Non-pigmented ciliary epithelial cell (primary cell): ENCODE measurements around the gene GBF1.

Source experiments
- DNase-seq: peaks from one replicate; pipeline ENCODE4 v3.0.0-alpha.2; 2010; ENCODE audit warnings: low read depth

Gene GBF1

DNA sequence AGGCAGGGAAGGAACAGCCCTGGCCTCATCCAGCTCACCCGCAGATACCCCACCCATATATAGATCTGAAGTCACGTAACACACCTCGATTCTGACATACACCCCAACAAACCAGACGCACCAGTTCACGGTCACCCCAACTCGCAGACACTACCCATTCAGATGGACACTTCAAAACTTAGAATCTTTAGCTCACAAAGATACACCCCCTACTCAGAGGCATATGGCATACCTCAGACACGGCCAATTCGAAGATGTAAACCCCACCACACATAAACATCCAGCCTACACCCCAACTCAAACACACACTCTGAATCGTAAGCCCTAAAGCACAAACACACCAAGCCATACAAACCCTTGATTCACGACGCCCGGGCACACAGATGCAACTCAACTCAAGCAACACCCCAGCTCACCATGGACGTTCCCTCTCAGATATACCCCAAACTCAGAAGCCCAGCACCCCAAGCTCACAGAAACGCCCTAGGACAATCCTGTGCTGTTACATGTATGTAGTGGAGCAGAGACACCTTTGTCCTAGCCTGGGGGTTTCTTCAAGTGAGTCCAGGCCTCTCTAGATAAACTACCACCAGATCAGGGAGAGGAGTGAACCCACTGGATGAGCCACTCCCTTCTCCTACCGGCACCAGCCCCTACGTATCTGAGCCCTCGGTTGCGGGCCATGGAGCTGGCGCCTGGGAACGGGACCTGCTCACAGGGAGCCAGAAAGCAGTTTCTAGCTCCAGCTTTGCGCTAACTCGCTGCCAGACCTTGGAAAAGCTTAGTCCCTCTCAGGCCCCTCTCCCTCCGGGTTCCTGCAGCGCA lies 164.5 kb downstream of the GBF1 start:
- no peak for DNase-seq

DNA sequence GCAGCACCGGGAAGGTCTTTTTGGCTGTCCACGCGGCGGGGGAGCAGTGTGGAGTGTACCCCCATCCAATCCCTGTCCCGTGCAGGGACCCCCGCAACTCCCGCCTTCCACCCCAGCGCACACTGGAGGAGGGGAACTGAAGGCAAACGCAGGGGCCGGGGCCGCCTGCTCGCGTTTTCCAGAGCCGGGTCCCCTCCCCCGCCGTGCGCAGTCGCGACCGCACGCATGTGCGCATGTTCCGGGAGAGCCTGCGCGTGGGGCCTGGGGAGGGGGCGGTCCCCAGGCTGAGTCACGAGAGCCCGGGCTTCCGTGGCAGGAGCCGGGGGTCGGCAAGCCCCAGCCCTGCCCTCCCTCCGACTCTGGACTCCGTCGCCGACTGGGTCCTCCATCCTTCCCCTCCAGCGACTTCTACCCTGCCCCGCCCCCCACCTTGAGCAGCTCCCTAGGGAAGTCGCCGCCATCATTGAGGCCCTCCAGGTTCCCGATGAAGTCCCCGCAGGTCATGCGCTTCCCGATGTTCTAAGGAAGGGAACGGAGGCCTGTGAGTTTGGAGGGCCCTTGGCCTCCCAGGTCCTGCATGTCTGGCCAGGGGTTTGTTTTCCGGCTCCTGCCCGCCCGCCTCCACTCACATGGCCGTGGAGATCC lies 165.2 kb downstream of the GBF1 start:
- no peak for DNase-seq

DNA sequence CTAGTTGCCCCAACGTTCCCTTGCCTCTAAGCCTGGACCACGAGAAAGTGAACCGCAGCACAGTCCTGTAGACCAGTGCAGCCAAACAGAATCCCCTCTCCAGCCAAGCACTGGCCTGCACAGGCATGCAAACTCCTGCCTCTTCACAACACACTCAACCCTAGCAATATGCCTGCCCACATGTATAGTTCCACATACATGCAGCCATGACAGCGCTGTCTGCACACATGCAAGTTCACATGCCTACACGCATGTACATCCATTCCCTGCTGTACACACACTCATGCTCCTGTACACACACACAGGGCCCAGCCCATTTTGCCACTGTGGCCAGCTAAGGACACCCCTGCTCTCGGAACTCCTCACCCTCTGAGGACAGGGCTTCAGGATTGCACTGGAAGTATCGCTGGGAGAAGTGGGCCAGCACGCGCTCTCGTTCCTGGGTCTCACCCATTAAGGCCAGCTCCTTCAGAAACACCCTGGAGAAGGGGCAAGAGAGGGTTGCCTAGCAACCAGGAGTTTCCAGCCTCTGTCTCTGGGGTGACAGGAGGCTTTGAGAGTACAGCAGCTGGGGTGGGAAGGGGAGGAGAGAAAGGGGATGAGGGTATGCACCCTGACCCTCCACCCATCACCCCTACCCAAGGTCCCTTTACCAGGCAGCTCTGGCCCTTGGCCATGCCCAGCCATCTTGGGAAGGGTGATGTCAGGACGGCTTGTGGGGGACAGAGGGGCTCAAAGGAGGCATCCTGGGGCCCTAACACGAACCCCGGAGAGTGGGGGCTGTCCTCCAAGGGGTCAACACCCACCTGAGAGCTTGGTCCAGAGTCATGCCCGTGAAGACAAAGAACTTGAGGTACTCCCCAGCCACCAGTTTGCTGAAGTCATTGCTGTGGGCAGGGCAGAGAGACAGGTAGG lies 166.3 kb downstream of the GBF1 start:
- no peak for DNase-seq

DNA sequence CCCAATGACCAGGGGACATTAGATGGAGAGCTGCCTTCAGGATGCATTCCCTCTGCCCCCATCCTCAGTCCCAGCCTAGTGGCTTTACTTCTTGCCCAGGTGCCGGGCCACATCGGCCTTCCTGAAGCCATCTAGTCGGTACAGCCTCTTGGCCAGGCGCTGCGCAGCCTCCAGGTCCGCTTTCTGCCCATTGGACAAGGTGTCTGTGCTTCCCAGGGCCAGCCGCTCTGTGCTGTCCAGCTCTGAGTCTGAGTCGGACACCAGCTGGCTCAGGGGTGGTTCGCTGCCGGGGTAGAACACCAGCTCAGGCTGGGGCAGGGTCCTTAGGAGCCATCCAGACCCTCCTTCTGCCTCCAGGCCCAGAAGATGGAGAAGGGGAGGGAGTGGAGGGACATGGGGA lies 167.0 kb downstream of the GBF1 start:
- no peak for DNase-seq

DNA sequence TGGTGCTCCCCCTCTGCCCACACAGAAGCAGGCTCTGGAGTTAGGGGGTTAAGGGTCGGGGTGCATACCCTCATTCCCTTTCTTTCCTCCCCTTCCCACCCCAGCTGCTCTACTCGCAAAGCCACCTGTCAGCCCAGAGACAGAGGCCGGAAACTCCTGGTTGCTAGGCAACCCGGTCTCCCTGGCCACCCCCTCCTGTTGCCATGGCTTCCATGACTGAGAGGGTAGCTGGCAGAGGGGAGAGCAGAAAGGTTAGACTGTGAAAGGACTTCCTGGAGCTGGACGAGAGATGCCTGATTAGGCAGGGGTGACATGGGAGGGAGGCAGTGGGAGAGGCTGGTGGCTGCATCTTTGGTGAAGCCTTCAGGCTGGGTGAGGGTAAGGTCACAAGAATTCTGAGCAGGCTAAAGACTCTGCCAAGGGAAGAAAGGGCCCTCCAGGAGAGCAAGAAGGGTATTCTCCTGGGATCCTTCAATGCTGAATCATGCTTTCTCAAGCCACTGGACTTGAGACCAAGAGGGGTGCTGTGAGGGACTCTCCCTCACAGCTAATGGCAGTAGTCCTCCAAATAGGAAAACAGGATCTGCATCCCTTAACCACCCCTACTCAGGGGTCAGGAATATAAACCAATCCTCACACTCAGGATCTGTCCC lies 167.8 kb downstream of the GBF1 start:
- DNase-seq, result no peak

DNA sequence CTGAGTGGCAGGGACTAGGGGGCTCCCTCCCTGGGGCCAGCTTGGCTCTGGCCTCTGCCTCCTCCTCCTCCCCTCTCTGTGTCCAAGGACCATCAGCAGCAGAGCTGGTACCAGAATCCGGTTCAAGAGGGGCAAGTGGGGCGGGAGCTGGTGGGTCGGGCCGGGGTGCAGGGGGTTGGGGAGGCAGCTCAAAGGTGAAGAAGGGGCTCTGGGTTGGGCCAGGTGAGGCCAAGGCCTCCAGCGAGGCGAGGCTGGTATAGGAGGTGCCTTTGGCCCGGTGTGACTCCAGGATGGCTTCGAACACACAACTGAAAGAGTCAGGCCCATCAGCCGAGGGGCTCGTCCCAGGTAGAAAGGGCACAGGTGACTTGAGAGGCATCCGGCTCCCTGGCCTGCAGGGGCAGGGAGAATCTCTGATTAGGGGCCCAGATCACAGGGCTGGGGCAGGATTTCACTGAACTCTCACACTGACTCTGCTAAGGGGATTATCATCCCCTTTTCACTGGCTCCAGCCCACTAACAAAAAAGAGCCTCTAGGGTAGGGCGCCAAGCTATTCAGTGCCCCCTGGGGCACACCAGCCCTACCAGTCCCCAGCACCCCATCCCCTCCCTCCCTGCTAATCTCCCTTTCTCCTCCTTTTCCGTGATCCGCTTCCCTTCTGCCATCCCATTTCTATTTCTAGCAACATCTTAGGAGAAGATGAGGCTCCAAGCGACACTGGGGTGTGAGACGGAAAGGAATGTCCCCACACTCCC lies 168.7 kb downstream of the GBF1 start:
- DNase-seq, result no peak

DNA sequence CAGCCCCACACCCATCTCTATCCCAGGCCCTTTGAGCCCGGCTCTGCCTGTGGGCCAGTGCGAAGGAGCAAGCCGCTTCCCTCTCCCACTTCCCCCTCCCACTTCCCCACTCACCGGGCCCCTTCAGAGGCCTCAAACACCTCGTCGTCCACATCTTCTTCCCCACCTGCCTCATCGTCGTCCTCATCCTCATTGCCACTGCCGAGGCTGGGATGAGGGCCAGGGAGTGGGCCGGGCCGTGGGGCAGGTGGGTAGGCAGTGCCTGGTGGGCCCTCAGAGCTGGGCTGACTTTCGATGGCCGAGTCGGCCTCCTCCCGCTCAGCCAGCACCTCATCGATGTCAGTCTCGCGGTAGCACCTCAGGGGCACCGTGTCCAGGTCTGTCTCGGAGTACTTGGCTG lies 169.4 kb downstream of the GBF1 start:
- DNase-seq, result no peak

DNA sequence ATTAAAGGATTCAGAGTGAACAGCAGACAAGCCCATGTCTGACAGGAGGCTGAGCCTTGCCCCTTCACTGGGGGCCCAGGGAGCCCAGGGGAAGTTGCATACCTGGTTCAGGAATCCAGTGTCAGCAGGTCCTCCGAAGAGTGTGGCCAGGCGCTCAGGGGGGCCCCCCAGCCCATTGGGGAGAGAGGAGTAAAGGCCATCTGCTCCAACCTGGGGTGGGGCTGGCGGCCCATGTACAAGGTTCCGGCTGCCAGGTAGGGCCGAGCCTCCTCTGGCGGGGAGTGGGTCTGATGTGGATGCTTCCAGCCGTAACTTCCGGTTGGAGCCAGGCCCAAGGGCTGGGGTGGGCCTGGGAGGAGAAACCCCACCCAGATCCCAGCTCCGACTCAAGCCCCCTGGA lies 171.0 kb downstream of the GBF1 start:
- DNase-seq, result no peak

DNA sequence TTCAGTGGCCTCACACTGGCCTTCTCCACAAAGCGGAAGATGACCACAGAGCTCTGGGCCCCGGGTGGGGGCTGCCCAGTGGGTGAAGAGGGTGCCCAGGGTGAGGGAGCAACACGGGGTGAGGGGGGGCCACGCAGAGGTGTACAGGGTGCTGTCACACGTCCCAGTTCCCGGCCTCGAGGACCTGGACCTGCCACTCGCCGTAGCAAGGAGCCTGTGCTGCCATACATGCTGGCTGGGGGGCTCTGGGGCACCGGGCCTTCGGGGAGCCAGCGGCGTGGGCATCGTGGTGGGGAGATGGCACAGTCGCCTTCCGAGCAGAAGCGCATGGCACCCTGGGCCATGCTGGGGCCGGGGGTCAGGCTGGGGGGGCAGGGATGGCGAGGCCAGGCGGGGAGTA lies 171.4 kb downstream of the GBF1 start:
- no peak for DNase-seq

DNA sequence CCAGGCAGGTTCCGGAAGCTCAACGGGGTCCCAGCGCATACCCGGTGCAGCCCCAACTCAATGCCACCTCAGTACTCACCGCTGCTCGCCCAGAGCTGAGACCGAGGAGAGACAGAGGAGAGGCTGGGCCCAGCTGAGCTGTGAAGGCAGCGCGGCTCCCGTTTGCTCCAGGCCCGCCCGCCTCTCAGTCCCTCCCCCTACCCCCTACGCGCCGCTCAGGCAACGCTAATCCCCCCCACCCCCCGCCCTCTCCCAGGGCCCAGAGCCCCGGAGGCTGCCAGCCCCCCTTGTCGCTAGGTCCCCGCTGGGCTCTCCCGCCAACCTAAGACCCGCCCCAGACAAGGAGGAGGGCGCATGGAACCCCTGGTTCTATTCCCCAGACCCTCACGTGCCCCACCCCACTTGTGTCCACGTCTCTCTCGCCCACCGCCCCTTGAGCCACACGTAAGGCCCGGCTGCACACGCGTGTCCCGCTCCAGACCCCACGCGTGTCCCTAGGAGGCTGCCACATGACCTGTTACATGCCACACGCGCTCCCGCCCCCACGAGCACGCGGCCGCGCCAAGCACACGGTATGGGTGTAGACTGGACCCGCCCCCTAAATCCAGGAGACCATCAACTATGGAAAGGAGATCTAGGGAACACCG lies 173.4 kb downstream of the GBF1 start, which contains the start of gene PSD:
Gene PSD (minus strand): TSS at position 164 of the 647 bp plus-strand sequence. CDS start 1,747 bp downstream, outside the sequence.
- DNase-seq, result no peak

DNA sequence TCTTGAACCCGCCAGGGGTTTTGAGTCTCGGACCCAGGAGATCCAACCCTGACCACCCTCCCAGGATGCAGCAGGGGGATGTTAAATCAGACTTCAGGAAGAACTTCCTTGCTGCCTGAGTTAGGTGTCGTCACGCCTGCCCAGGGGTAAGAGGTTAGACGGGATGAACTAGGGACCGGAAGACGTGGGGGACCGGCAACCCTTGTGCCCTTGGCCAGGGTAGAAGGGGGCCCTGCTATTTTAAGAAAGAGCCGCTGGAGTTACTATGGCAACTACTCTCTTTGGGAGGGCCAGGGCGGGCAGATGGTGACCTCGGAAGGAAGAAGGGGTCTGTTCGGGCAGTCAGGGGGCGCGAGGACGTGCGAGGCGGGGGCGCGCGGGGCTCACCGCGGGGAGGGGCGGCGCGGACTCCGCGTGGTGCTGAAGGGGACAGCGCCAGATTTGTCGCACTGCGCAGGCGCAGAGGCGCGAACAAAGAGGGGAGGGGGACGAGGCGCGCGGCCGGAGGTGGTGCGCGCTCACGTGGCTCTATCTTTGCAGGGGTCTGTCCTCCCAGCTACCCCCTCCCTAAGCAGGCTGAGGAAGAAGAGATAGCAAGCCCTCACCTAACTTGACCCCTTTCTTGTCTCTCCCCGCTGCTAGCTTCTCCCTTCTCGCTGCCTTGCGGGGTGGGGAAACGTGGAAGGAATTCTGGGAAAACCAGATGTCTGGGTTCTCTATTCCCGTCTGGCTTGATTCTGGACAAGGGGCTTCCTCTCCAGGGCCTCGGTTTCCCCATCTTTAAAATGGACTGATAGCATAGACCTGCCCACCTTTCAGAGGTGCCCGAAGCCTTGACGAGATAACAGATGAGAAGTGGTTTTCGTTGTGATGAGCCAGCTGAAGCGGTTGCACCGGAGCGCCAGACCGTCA lies 174.2 kb downstream of the GBF1 start:
- no peak for DNase-seq

DNA sequence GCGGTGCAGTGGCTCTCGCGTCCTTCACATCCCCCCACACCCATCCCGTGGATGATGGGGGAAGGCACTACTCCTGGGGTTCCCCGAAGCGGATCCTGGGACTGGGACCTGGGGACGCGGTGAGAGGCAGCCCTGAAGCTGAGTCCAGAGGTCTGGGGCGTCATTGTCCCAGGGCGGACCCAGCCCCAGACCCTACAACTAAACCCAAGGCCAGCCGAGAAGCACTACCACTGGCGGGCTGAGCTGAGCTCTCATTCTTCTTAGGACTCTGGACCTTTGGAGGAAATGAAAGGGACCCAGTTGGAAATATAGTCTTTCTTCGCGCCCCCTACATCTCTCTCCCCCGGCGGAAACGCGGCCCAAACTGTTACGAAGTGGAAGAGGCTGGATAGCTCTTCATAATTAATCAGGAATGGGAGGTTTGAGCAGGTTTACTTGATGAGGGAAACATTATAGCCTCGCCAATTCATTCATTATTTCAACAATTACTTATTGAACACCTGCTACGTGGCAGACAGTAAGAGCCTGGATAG lies 174.9 kb downstream of the GBF1 start:
- DNase-seq, result no peak

DNA sequence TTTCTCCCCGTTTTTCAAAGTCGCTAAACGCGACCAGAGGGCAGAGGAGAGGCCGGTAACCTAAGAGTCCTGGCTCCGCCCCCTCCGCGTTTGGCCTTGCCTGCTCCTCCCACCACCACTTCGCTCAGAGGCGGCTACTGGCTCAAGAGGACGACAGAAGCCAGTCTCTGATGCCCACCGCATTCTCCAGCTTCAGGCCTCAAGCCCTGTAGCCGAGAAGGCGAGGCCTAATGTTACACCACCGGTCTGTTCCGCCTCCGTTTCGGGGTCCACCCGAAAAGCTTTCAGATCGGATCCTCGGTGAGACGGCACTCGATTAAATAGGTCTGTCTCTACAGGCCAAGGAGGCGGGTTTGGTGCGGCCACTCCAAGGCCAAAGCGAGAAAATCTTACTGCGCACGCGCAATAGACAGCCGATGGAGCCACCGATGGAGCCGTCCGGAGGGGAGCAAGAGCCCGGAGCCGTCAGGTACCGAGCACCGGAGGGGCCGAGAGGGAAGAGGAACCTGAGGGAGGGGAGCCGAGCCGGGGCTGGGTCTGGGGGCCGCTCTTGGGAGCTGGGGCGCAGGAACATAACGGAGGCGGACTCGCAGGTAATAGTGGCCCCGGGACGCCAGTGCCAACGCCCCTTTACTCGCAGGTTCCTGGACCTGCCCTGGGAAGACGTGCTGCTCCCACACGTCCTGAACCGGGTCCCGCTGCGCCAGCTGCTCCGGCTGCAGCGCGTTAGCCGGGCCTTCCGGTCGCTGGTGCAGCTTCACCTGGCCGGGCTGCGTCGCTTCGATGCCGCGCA lies 175.6 kb downstream of the GBF1 start, which contains the start of gene FBXL15:
Gene FBXL15 (plus strand): TSS at position 123 of the 793 bp plus-strand sequence. CDS start 294 bp downstream, at position 417.
- peak; percentile 78 for DNase-seq

DNA sequence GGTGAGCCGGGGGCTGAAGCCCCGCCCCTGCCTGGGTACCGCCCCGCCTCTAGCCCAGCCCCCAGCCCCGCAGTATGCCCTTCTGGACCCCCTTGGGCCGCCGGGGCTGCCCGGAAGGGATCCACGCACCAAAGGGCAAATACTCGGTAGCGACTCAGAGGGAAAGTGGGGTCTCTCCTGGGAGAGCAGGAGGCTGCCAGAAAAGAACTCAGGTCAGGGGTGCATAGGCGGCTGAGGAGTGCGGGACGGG lies 176.1 kb downstream of the GBF1 start:
- DNase-seq, result no peak

DNA sequence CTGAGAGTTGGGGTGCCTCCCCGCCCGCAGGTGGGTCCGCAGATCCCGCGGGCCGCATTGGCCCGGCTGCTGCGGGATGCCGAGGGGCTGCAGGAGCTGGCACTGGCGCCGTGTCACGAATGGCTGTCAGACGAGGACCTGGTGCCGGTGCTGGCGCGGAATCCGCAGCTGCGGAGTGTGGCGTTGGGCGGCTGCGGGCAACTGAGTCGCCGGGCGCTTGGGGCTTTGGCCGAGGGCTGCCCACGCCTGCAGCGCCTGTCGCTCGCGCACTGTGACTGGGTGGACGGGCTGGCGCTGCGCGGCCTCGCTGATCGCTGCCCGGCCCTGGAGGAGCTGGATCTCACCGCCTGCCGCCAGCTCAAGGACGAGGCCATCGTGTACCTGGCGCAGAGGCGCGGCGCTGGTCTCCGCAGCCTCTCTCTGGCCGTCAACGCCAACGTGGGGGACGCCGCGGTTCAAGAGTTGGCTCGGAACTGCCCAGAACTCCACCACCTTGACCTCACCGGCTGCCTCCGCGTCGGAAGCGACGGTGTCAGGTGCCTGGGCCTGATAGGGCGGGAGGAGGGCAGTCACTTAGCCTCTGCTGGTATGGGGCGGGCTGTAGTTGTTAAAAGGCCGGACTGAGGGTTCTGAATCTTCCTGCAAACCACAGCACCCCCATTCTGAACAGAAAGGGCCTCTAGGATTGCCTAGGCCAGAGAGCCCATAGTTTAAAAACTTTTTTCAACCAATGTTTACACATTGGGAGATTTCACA lies 176.6 kb downstream of the GBF1 start:
- DNase-seq, result no peak

DNA sequence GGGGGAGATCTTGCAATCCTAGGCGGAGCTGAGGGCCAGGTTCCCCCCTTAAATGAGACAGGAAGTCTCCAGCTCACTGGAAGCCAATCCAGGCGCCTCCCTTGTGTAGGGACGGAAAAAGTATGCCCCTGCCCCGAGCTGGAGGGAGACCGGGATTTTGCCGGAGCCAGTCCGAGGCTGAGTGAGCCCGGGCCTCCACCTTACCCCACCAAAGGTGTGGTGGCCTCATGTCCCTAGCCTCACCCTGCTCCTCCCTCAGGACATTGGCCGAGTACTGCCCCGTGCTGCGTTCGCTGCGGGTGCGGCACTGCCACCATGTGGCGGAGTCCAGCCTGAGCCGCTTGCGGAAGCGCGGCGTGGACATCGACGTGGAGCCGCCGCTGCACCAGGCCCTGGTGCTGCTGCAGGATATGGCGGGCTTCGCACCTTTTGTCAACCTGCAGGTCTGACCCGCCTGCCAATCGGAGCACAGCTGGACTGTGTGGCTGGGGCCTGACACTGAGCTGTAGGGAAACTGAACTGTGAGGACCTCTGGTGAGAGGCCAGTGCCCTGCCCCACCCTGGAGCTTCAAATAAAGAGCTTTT lies 177.3 kb downstream of the GBF1 start:
- DNase-seq, result no peak

DNA sequence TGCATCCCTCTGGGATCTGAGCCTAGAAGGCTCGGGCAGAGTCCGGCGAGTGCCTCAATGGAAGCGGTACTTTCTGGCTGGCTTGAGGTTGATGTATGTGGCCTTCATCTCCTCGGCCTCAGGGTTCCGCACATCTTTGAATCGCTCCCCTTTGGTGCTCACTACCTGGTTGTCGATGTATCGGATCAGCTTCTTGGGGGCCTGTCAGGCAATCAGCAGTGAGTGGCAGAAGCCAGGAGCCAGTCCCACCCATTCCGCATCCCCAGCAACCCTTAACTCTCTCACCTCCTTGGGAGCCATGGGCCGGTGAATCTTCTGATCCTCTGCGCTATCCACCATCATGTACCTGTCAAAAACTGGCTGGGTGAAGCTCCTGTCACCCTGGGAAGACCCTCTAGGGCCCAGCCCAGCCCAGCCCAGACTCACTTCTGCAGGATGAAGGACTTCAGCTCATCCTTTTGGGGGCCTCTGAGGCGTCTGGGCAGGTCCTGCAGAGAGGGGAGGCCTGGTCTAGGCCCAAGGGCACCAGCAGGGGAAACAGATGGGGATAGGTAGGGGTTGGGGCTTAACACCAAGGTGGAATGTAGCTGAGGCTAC lies 178.1 kb downstream of the GBF1 start:
- no peak for DNase-seq
